Stimulated activated CD8-positive, alpha-beta memory T cell treated with anti-CD3 and anti-CD28 coated beads, Interleukin-15, amount 100 ng/mL, for 1 hour (primary cell): ENCODE results near the gene ARHGAP15.
A peak's percentile ranks its signal among the peaks of the same experiment; 100 is the strongest.

Source experiments
- DNase-seq: peaks from one replicate; pipeline ENCODE4 v3.0.0-alpha.2; 2020; ENCODE audit warnings: low read depth

Gene ARHGAP15

GRCh38 chr2:143225931-143226330 is 96.7 kb downstream of the ARHGAP15 start:
- DNase-seq, result no peak

DNA sequence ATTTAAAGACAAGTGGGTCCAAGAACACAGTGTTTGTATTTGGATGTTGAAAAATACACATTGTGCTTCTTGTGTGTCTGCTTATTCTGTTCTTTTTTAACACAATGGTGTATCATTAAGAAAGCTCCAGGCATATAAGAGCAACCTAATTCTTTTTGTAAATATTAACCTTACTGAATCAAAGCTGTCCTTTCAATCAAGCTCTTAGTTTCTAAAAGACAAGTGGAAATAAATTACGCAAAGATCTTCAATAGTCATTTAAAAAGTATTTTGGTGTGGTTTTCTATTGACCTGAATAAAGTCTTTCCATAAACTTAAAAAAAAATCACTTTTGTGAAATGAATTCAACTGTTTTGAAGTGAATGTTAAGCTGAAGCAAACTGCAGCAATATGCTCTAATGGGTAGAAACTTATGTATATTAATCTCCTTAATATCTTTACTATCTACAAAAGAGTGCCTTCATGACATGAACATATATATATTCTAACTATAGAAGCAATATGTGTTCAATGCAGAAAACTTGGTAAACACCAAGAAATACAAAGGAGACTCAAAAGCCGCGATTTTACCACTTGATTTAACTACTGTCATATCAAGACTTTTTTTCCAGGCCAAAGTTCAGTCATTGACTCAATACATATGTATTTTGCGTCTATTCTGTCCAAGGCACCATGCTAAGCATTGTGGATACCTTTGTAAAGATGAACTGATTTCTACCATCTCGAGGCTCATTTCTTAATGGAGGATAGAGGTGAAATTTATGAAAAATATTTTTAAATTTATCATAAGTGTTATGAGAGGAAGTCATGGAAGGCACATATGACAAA is 97.7 kb downstream of the ARHGAP15 start:
- no peak for DNase-seq

- DNase-seq, result no peak
These were observed 100.2 kb downstream of the ARHGAP15 start for GRCh38 chr2:143229411-143229810.

DNA sequence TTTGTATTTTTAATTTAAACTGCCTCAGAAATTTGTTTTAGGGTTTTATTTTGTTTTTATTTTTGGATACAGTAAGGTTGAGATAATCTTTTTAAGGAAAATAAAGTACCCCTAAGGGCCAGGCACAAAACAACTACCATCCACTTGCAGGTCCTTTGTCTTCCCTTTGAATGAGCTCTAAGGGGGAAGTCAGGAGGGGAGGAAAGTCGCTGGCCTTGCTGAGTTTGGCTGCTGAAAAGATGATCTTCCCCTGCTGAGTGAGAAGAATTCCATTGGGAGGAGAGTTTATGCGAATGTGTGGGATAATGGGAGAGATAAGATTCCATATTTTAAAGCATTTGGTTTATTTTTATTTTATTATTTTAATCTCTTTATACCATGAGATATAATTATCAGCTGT is 100.7 kb downstream of the ARHGAP15 start:
- DNase-seq, result no peak

DNA sequence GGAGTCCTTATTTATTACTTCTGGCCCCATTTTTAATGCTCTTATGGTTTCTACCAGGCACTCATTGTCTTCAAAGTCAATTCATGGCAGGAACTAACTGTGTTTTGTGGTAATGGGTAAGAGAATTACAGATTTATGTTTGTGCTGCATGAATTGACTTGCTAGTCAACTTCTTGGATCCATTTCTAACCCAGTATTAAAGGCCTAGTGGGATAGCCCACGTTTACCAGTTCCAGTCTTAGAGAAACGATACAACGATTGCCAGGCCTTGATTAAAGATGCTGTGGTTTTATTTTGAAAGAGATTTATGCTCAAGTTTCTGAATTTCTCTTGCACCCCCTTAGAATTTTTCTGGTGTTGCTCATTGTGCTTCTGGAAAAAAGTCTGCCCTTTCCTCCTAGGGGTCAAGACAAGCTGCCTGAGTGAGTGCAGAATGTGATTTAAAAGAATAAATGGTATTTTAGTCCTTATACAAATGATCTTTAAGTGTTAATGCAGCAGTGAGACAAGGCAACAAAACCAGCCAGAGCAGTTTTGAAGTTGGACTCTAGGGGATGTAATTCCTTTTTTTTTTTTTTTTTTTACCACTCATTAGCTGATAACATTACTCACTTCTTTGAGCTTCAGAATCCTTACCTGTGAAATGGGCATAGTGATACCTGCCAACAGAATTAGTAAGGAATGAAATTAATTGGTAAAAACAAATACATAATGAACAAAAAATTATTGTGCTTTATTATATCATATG is 101.5 kb downstream of the ARHGAP15 start:
- DNase-seq, result no peak

GRCh38 chr2:143231254-143231645 is 102.0 kb downstream of the ARHGAP15 start:
- DNase-seq, result no peak

DNA sequence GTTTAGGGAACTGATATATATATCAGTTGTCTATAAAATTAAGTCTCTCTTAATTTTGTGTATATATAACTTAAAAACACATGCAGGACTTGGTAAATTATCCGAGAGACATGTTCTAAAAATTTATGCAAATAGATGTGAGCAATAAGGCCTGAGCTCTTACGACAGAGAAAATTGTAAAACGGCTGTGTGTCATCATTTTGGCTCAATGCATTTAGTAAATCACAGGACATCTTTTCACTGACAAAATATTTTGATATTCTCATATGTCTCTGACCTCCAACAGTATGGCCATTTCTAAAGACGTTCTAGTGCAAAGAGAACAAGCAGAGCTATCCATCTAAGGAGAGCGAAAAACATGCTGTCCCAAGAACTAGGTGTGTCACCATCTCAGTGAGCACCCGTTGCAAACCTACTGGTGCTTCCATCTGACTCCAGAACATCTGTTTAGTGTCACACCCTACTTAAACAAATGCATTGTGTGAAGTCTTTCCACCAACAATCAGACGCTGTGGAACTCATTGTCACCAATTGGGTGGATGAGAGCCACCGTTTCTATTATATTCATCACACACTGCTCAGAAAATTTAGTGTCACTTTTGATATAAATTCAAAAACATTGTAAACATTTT is 108.0 kb downstream of the ARHGAP15 start:
- DNase-seq, result no peak

DNA sequence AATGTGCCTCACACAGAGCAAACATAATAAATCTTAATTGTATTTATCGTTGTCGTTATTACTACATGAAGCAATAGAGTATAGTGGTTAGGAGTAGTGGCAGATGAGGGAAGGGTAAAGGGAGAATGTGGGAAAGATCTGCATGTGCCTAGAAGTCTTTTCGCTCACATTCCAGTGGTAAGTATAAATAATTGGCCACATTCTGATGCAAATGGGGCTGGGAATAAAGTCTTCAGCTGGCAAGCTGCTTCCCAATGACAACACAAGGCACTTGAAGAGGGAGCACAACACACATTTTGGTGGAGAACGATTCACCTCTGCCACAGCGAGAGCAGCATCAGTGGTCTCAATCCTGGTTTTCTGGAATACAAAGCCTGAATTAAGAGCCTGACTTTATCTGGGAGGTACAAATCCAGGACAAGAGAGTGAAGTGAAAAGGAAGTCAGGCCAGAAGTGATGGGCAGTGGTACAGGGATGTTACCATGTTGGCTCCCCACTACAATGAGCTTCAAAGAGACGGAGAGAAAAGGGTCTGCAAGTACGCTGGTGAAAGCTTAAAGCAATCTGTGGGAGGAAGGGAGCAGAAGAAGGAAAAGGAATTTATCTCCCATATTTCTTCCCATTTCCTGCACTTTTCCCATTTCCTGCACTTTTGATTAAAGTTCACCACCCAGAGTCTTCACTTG is 112.3 kb downstream of the ARHGAP15 start:
- DNase-seq, result no peak

- no peak for DNase-seq
These were observed 117.0 kb downstream of the ARHGAP15 start for GRCh38 chr2:143246246-143246645.

DNA sequence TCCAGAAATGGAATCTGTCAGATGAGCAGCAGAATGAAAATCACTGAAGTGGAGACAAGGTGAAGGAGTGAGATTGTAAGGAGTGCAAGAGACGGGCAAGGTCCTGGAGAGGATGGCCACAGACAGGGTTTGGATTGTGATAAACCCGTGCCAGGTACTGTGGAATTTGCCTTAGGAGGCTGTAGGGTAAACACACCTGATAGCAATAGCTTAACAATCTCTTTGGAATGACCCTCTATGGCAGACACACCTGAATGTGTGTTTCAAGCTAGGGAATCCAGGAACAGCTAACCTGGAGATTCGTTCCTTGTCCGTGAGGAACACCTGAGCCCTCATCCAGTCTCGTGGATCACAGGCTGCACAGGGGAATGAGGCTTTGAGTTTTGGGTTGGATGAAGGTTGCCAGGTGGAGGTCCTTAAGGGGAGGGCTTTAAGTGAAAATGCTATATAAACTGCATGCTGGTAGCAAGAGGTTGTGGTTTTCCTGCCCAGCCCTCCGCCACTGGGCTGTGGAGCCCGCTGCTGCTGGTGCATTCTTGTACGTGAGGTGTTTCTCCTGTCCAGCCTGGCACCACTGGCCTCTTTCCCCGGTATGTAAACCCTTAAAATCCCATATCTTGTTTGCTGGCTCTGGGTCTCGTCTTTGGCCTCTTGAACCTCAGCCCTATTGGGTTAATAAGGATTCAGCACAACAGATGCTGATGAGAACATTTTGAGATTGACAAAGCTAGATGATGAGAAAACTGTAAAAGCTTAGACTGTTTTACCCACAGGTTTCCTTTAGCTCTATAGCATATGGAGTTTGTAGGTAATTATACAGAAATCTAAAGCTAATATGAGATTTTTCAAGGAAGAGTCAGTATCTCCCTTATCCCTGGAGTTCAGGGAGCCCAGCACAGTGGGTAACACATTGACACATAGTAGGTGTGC is 117.9 kb downstream of the ARHGAP15 start:
- no peak for DNase-seq

DNA sequence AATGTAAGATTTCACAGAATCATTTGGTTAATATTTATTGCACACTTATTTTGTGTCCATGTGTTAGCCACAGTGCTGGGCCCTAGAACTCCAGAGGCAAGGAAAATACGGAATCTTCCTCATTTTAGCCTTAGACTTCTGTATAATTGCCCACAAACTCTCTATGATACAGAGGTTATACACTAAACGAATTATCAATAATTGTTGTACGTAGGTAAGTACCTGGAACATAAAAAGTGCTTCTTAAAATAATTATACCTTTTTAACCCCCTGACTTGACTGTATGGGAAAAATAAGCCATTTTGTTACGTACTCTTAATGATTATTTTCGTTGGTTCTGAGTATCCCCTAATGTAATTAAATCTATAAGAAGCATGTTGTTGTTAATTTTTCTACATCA is 119.4 kb downstream of the ARHGAP15 start:
- DNase-seq, result no peak

- DNase-seq, result no peak
These were observed 122.5 kb downstream of the ARHGAP15 start for GRCh38 chr2:143251681-143252080.

GRCh38 chr2:143252138-143252907 is 123.1 kb downstream of the ARHGAP15 start:
- DNase-seq, result no peak

DNA sequence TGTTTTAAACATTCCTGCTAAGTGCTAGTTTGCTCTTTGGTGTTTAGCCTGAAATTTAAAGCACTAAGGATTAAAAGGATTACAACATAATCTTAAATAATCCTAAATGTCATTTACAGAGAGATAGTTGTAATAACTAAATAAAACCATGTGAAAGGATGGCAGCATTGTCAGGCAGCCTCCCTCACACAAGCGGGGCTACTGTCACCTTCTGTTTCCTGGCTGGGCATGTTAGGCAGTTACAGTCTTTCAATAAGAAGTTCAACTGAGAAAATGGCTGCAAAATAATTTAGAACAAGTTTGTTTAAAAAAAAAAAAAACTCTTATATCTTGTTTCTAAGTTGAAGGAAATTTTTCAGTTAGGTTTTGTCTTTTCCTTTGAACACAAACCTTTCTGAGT is 124.9 kb downstream of the ARHGAP15 start:
- DNase-seq, result no peak

- no peak for DNase-seq
These were observed 125.9 kb downstream of the ARHGAP15 start for GRCh38 chr2:143255086-143255485.

GRCh38 chr2:143255899-143256298 is 126.7 kb downstream of the ARHGAP15 start:
- no peak for DNase-seq

DNA sequence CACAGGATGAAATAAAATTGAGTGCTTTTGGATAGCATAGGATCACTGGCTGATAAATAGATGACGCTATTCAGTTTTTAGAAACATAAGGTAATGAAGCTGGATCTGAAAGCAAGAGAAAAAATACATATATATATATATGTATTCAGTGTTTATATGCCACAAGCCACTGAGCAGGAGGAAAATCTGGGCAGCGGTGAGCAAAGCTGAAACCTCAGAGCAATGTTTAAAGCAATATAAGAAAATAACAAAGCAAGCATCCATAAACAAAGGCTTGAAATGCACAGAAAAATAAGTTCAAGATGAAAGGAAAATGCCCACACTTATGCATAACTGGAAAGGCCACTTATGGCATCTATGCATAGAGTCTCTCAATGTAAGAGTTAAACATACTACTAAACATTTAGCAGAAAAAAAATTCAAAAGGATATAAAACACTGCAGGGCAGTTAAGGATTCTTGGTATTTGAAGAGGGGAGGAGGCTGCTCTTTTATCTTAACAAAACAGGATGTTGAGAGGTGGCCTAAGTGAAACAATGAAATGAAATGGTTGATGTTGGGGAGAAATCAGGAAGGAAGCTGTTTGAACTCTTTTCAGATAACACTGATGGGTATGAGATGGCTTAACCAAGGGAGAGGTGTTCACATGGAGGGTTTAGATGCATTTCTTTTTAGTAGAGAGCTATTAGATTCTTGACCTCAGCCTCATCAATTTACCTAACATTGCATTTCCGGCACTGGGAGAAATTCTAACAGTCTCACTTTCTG is 129.1 kb downstream of the ARHGAP15 start:
- no peak for DNase-seq

DNA sequence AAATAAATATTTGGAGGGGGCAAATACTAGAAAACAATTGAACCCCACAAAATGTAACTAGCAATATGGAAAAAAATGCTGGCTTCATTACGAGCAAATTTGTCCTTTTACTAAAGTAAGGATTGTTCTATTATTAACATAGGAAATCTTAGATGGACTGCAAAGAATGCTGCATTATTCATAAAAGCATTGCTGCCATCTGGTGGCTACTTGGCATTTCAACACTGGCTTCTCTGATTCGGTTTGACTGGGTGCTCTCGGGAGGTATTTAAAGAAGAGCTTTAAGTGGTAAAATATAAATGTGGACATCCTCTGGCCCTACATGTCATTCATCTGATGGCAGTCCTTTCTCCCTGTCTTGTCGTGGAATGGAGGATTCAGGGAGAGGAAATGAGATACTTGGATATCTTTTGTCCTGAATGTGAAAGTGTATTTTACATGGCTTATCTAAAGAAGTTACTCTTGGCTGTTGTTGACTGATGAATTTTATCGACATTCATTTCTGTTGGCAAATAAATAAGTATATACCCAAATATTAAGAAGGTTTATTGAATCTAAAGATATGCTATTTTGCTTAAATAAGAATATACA is 130.2 kb downstream of the ARHGAP15 start:
- peak; percentile 45 for DNase-seq

- DNase-seq, result no peak
These were observed 132.8 kb downstream of the ARHGAP15 start for GRCh38 chr2:143261986-143262385.
